SK-N-SH (cell line): Measurements from ENCODE around the gene ZBTB16. TPM values are rescaled to one million over a fixed set of nuclear protein-coding genes. Genes with fewer than 3 reads are reported as not detected.

Experiments
- CTCF ChIA-PET: fragments of 300-600, 350-600 bp; formaldehyde crosslinking; extraction: SDS; loops from one replicate; lab custom pipeline; 2021; lab: Yijun Ruan, JAX
- POLR2A ChIA-PET: fragments of 350-600 bp; sonication (Branson Sonifier 250); formaldehyde crosslinking; extraction: SDS; loops from one replicate; lab custom pipeline; 2020; ENCODE audit warnings: antibody characterized with exemption, inconsistent platforms; lab: Yijun Ruan, JAX
- DNase-seq: peaks from one replicate; pipeline ENCODE4 v3.0.0; 2012
- H2AFZ ChIP-seq: fragments of 200-600 bp; sonication (generic); 2 replicates; pipeline ENCODE4 v1.8.1; 2016; ENCODE audit warnings: antibody characterized with exemption, mild to moderate bottlenecking, low read depth
- H3F3A ChIP-seq: fragments of 200-600 bp; sonication (generic); replicated peaks from 2 replicates; pipeline ENCODE3; 2016; ENCODE audit warnings: antibody characterized with exemption, mild to moderate bottlenecking; ENCODE audit not compliant: insufficient read depth
- H3K27ac ChIP-seq, 2 experiments: fragments of 200-500 bp in 1 of 2; fragments of 200-600 bp in 1 of 2; sonication (Bioruptor generic) in 1 of 2; sonication (generic), shearing (Covaris generic) in 1 of 2; 2 replicates each; pipeline versions ENCODE4 v1.5.1 to v1.6.1; 2014 to 2016; ENCODE audit warnings: low read depth in 2 of 2, inconsistent platforms in 1 of 2, low read length in 1 of 2, mild to moderate bottlenecking in 1 of 2, mixed read lengths in 1 of 2
- H3K27me3 ChIP-seq: fragments of 200-600 bp; sonication (generic), shearing (Covaris generic); 2 replicates; pipeline ENCODE4 v1.6.1; 2016; ENCODE audit warnings: mixed run types; ENCODE audit not compliant: insufficient read depth
- H3K36me3 ChIP-seq, 2 experiments: fragments of 200-500 bp in 1 of 2; fragments of 200-600 bp in 1 of 2; sonication (Bioruptor generic) in 1 of 2; sonication (generic) in 1 of 2; replicated peaks in 1 of 2; 2 replicates each; pipeline versions ENCODE3 to v1.5.1; 2014 to 2016; ENCODE audit warnings: low read length in 1 of 2, mild to moderate bottlenecking in 1 of 2; ENCODE audit not compliant: insufficient read depth in 2 of 2, control insufficient read depth in 1 of 2
- H3K4me1 ChIP-seq, 2 experiments: fragments of 200-500 bp in 1 of 2; fragments of 200-600 bp in 1 of 2; sonication (Bioruptor generic) in 1 of 2; sonication (generic), shearing (Covaris generic) in 1 of 2; 2 replicates each; pipeline versions ENCODE4 v1.5.1 to v1.6.1; 2014 to 2016; ENCODE audit warnings: low read depth in 1 of 2, low read length in 1 of 2, mixed run types in 1 of 2; ENCODE audit not compliant: insufficient read depth in 2 of 2, control insufficient read depth in 1 of 2
- H3K4me2 ChIP-seq: fragments of 200-600 bp; sonication (generic), shearing (Covaris generic); 2 replicates; pipeline ENCODE4 v1.6.1; 2017; ENCODE audit warnings: mixed run types
- H3K4me3 ChIP-seq, 2 experiments: fragments of 200-500 bp in 1 of 2; fragments of 200-600 bp in 1 of 2; sonication (Bioruptor generic) in 1 of 2; sonication (generic), shearing (Covaris generic) in 1 of 2; 2 replicates each; pipeline versions ENCODE4 v1.5.1 to v1.8.1; 2014 to 2016; ENCODE audit warnings: low read depth in 2 of 2, inconsistent platforms in 1 of 2, low read length in 1 of 2, mild to moderate bottlenecking in 1 of 2, mixed read lengths in 1 of 2, moderate library complexity in 1 of 2
- H3K79me2 ChIP-seq: fragments of 200-600 bp; sonication (generic); 2 replicates; pipeline ENCODE4 v1.8.1; 2017; ENCODE audit warnings: mild to moderate bottlenecking; ENCODE audit not compliant: insufficient read depth
- H3K9ac ChIP-seq: fragments of 200-600 bp; sonication (generic); 2 replicates; pipeline ENCODE4 v1.6.1; 2017; ENCODE audit warnings: mixed run types
- H3K9me2 ChIP-seq: fragments of 200-600 bp; sonication (generic); 2 replicates; pipeline ENCODE4 v1.6.1; 2017; ENCODE audit warnings: mixed run types
- H3K9me3 ChIP-seq: fragments of 200-600 bp; sonication (generic); 2 replicates; pipeline ENCODE4 v1.6.1; 2017; ENCODE audit warnings: mixed run types, mild to moderate bottlenecking, moderate library complexity
- H4K20me1 ChIP-seq: fragments of 200-600 bp; sonication (generic); 2 replicates; pipeline ENCODE4 v1.6.1; 2017; ENCODE audit warnings: mild to moderate bottlenecking, mixed run types; ENCODE audit not compliant: insufficient read depth
- CHD2 ChIP-seq: fragments of 150-350 bp; IDR thresholded peaks from 2 replicates; pipeline ENCODE4 v1.6.1; 2018; ENCODE audit warnings: low read length; ENCODE audit not compliant: partially characterized antibody
- ELF1 ChIP-seq: IDR thresholded peaks from 2 replicates; pipeline ENCODE4 v1.4.0; 2012
- FOSL2 ChIP-seq: IDR thresholded peaks from 2 replicates; pipeline ENCODE4 v1.4.0; 2012; ENCODE audit warnings: low read depth, mild to moderate bottlenecking, moderate library complexity, borderline replicate concordance
- GATA2 ChIP-seq: sonication (generic); formaldehyde crosslinking; IDR thresholded peaks from 2 replicates; pipeline ENCODE4 v1.5.0; 2020; ENCODE audit warnings: mild to moderate bottlenecking, missing genetic modification reagents
- MEF2A ChIP-seq: IDR thresholded peaks from 2 replicates; pipeline ENCODE4 v1.4.0; 2012; ENCODE audit warnings: low read depth, borderline replicate concordance
- MXI1 ChIP-seq: IDR thresholded peaks from 2 replicates; pipeline ENCODE4 v1.6.1; 2012; ENCODE audit warnings: mild to moderate bottlenecking, low read depth, low read length, improper control_type of control experiment
- NFIC ChIP-seq: IDR thresholded peaks from 2 replicates; pipeline ENCODE4 v1.4.0; 2012; ENCODE audit warnings: borderline replicate concordance
- NRF1 ChIP-seq: IDR thresholded peaks from 2 replicates; pipeline ENCODE4 v1.6.1; 2012; ENCODE audit warnings: low read depth, mild to moderate bottlenecking, low read length
- RCOR1 ChIP-seq: fragments of 150-350 bp; IDR thresholded peaks from 2 replicates; pipeline ENCODE4 v1.6.1; 2017; ENCODE audit warnings: antibody characterized with exemption, low read length
- RFX5 ChIP-seq: IDR thresholded peaks from 2 replicates; pipeline ENCODE4 v1.6.1; 2012; ENCODE audit warnings: mild to moderate bottlenecking, improper control_type of control experiment, low read length
- SIN3A ChIP-seq: IDR thresholded peaks from 2 replicates; pipeline ENCODE4 v1.6.1; 2012; ENCODE audit warnings: low read depth, mild to moderate bottlenecking, low read length, moderate library complexity, borderline replicate concordance
- SMC3 ChIP-seq: IDR thresholded peaks from 2 replicates; pipeline ENCODE4 v1.6.1; 2012; ENCODE audit warnings: low read depth, low read length, improper control_type of control experiment
- TCF12 ChIP-seq: IDR thresholded peaks from 2 replicates; pipeline ENCODE4 v1.4.0; 2012
- TEAD4 ChIP-seq: IDR thresholded peaks from 2 replicates; pipeline ENCODE4 v1.4.0; 2012; ENCODE audit warnings: mild to moderate bottlenecking, borderline replicate concordance; ENCODE audit not compliant: insufficient read depth
- WGBS: methylation state at CpG from one replicate; pipeline ENCODE4 v1.1.6; 2017; ENCODE audit warnings: low lambda C conversion rate; 5-methylcytosine and 5-hydroxymethylcytosine counted together
- polyA plus RNA-seq, 3 experiments: library from polyadenylated mRNA; depleted of rRNA; stranded (reverse); fragments of >200 nt; gene quantifications; 2 replicates each; pipeline ENCODE4 v1.2.3, GENCODE V29; 2012
- TF ChIP-seq, protein P1 (sequence below): IDR thresholded peaks from 2 replicates; pipeline ENCODE4 v1.4.0; 2012; ENCODE audit warnings: low read depth, borderline replicate concordance
- TF ChIP-seq, protein P2 (sequence below): IDR thresholded peaks from 2 replicates; pipeline ENCODE4; 2012
- TF ChIP-seq, protein P3 (sequence below): fragments of 150-350 bp; IDR thresholded peaks from 2 replicates; pipeline ENCODE4 v1.6.1; 2016; ENCODE audit warnings: mild to moderate bottlenecking, low read depth, low read length

ZBTB16 gene
- polyA plus RNA-seq, 1 of the 3 experiments (the other 2 are of a cell fraction): not detected

GRCh38 chr11:114183044-114183511, 123.6 kb downstream of the ZBTB16 start (continued):
- TF ChIP-seq, protein P1, sequence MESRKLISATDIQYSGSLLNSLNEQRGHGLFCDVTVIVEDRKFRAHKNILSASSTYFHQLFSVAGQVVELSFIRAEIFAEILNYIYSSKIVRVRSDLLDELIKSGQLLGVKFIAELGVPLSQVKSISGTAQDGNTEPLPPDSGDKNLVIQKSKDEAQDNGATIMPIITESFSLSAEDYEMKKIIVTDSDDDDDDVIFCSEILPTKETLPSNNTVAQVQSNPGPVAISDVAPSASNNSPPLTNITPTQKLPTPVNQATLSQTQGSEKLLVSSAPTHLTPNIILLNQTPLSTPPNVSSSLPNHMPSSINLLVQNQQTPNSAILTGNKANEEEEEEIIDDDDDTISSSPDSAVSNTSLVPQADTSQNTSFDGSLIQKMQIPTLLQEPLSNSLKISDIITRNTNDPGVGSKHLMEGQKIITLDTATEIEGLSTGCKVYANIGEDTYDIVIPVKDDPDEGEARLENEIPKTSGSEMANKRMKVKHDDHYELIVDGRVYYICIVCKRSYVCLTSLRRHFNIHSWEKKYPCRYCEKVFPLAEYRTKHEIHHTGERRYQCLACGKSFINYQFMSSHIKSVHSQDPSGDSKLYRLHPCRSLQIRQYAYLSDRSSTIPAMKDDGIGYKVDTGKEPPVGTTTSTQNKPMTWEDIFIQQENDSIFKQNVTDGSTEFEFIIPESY: no peak
- TF ChIP-seq RFX5 (no peak), CHD2 (no peak)

- 62% methylated on average over 6 of the region's 6 CpGs for WGBS
- CTCF ChIA-PET: interaction anchor here (1.5 to 13.0 kb wide), 4 partner anchors 15 to 149 kb away, joined by 3 to 93 read pairs (median 46); no protein-coding TSS in a partner anchor
These were observed 125.9 kb downstream of the ZBTB16 start for GRCh38 chr11:114185436-114185835.

GRCh38 chr11:114187173-114187572, 127.7 kb downstream of the ZBTB16 start:
- H3K9ac ChIP-seq: no peak overlapping the region
- H3K27ac ChIP-seq: no peak overlapping the region
- H3K36me3 ChIP-seq: no peaks in the 10 kb centered on the region
- POLR2A ChIA-PET: no interaction called here
- H3K4me1 ChIP-seq: no peaks in the 10 kb centered on the region
- no peaks in the 10 kb centered on the region for H3K79me2 ChIP-seq
- no peaks in the 10 kb centered on the region for H3K9me2 ChIP-seq
- CTCF ChIA-PET: interaction anchor here (1.1 to 13.0 kb wide), 3 partner anchors 9 to 75 kb away, joined by 3 to 93 read pairs (median 4); no protein-coding TSS in a partner anchor
- no peaks in the 10 kb centered on the region for H3K9me3 ChIP-seq
- TF ChIP-seq, protein P2, sequence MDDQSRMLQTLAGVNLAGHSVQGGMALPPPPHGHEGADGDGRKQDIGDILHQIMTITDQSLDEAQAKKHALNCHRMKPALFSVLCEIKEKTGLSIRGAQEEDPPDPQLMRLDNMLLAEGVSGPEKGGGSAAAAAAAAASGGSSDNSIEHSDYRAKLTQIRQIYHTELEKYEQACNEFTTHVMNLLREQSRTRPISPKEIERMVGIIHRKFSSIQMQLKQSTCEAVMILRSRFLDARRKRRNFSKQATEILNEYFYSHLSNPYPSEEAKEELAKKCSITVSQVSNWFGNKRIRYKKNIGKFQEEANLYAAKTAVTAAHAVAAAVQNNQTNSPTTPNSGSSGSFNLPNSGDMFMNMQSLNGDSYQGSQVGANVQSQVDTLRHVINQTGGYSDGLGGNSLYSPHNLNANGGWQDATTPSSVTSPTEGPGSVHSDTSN: no peak
- TF ChIP-seq TCF12 (no peak), ELF1 (no peak), SMC3 (no peak), RCOR1 (no peak), NRF1 (no peak), FOSL2 (no peak), GATA2 (CRISPR knock-in tag) (no peak), CHD2 (no peak)
- TF ChIP-seq, protein P3, sequence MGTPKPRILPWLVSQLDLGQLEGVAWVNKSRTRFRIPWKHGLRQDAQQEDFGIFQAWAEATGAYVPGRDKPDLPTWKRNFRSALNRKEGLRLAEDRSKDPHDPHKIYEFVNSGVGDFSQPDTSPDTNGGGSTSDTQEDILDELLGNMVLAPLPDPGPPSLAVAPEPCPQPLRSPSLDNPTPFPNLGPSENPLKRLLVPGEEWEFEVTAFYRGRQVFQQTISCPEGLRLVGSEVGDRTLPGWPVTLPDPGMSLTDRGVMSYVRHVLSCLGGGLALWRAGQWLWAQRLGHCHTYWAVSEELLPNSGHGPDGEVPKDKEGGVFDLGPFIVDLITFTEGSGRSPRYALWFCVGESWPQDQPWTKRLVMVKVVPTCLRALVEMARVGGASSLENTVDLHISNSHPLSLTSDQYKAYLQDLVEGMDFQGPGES: no peak
- TF ChIP-seq, all 33 proteins: peak for 0
- no peak for DNase-seq
- no peak overlapping the region for H3K4me3 ChIP-seq
- WGBS: 51% methylated on average over 7 of the region's 7 CpGs
- no peaks in the 10 kb centered on the region for H4K20me1 ChIP-seq
- no peak overlapping the region for H2AFZ ChIP-seq
- no peaks in the 10 kb centered on the region; the same call in 1 of the 2 replicates for H3K27me3 ChIP-seq
- H3F3A ChIP-seq: no peaks in the 10 kb centered on the region
- no peak overlapping the region for H3K4me2 ChIP-seq

More at GRCh38 chr11:114185436-114185835, 125.9 kb downstream of the ZBTB16 start:
- Histone ChIP-seq H4K20me1 (no peaks in the 10 kb centered on the region), H3K79me2 (no peaks in the 10 kb centered on the region), H3K4me1 (no peaks in the 10 kb centered on the region), H3K36me3 (no peaks in the 10 kb centered on the region), H3K9me2 (no peaks in the 10 kb centered on the region), H3K27ac (no peak overlapping the region), H3K27me3 (no peaks in the 10 kb centered on the region; the same call in 1 of the 2 replicates), H3K9me3 (no peaks in the 10 kb centered on the region), H3F3A (no peaks in the 10 kb centered on the region), H2AFZ (no peak overlapping the region), H3K4me3 (no peak overlapping the region), H3K4me2 (no peak overlapping the region), H3K9ac (no peak overlapping the region)
- DNase-seq: no peak
- POLR2A ChIA-PET: no interaction called here
- TF ChIP-seq ELF1 (no peak), FOSL2 (no peak), NFIC (no peak), SIN3A (no peak), MEF2A (no peak), MXI1 (no peak), TEAD4 (no peak)
- TF ChIP-seq, protein P2: no peak
